HFFc6 (cell line): ENCODE measurements around the gene RBM8A. TPM values are rescaled to one million over a fixed set of nuclear protein-coding genes. Genes with fewer than 3 reads are reported as not detected.
A peak's percentile ranks its signal among the peaks of the same experiment; 100 is the strongest.

Source experiments
- DNase-seq: peaks from one replicate; pipeline ENCODE4 v3.0.0-alpha.2; 2018
- H3K27ac Mint-ChIP-seq: 2 replicates; pipeline ENCODE4 v1.8.0; 2020; ENCODE audit warnings: mild to moderate bottlenecking, mixed read lengths
- H3K27me3 Mint-ChIP-seq: 2 replicates; pipeline ENCODE4 v1.8.0; 2021; ENCODE audit warnings: mild to moderate bottlenecking, moderate library complexity, mixed read lengths; ENCODE audit not compliant: insufficient read depth
- H3K36me3 Mint-ChIP-seq: 2 replicates; pipeline ENCODE4 v1.8.0; 2021; ENCODE audit warnings: low read depth, mixed read lengths
- H3K4me1 Mint-ChIP-seq: 2 replicates; pipeline ENCODE4 v1.8.0; 2020; ENCODE audit warnings: low read depth, mixed read lengths
- H3K4me3 Mint-ChIP-seq: 2 replicates; pipeline ENCODE4 v1.8.0; 2020; ENCODE audit warnings: mild to moderate bottlenecking, moderate library complexity, mixed read lengths
- H3K9me3 Mint-ChIP-seq: 2 replicates; pipeline ENCODE4 v1.8.0; 2020; ENCODE audit warnings: mild to moderate bottlenecking, mixed read lengths
- CTCF ChIP-seq: fragments of 200-600 bp; sonication (generic); IDR thresholded peaks from 2 replicates; pipeline ENCODE4 v1.5.0; 2021; ENCODE audit warnings: antibody characterized with exemption, mild to moderate bottlenecking
- total RNA-seq, 6 experiments: library from RNA; stranded (reverse); fragmentation: NEBNext Ultra II Directional; extraction: Animal tissue kit (Norgen Biotek cat#: 25700); gene quantifications; 2 replicates in 1 of 6; 3 replicates in 5 of 6; pipeline ENCODE4 v1.2.3, GENCODE V29; 2021

Gene RBM8A
- total RNA-seq, 6 experiments from 2014 or later, result 135 to 166 (median 157) TPM

GRCh38 chr1:145959333-145959732 is 32.0 kb upstream of the RBM8A start:
- H3K9me3 Mint-ChIP-seq, result no peaks in the 10 kb centered on the region
- H3K36me3 Mint-ChIP-seq, result no peaks in the 10 kb centered on the region
- H3K4me1 Mint-ChIP-seq, result peaks cover 76% of the 10 kb centered on the region
- H3K27ac Mint-ChIP-seq, result peak overlapping the region; percentile 14
- H3K27me3 Mint-ChIP-seq, result peaks cover 3% of the 10 kb centered on the region
- peak overlapping the region; percentile 92; the same call in 1 of the 2 replicates for H3K4me3 Mint-ChIP-seq
- no peak for DNase-seq
- TF ChIP-seq CTCF, result no peak

GRCh38 chr1:145958734-145959133 is 31.4 kb upstream of the RBM8A start:
- Mint-ChIP-seq H3K9me3 (no peaks in the 10 kb centered on the region), H3K36me3 (no peaks in the 10 kb centered on the region), H3K4me3 (peak overlapping the region; percentile 90), H3K27me3 (peaks cover under 1% of the 10 kb centered on the region; the same call in 1 of the 2 replicates), H3K4me1 (peaks cover 76% of the 10 kb centered on the region), H3K27ac (peak overlapping the region; percentile 0; the same call in 1 of the 2 replicates)
- no peak for DNase-seq
- TF ChIP-seq CTCF, result no peak

- peaks cover 71% of the 10 kb centered on the region for H3K4me1 Mint-ChIP-seq
- 0 out of 2 replicates have a peak, but pooled peaks cover 7% of the 10 kb centered on the region for H3K36me3 Mint-ChIP-seq
- H3K9me3 Mint-ChIP-seq, result no peaks in the 10 kb centered on the region
- DNase-seq, result peak; percentile 97
- TF ChIP-seq CTCF, result no peak
- H3K4me3 Mint-ChIP-seq, result peak within 1 kb of the TSS; percentile 90
- no peaks in the 10 kb centered on the region for H3K27me3 Mint-ChIP-seq
- peak within 1 kb of the TSS; percentile 81 for H3K27ac Mint-ChIP-seq
These were observed 30.4 kb upstream of the RBM8A start, which contains the start of gene LIX1L for GRCh38 chr1:145957443-145958319. Gene LIX1L (minus strand): TSS chr1:145958017. CDS start chr1:145957927, 90 bp downstream.

- Mint-ChIP-seq H3K9me3 (no peaks in the 10 kb centered on the region), H3K27ac (peak overlapping the region; percentile 81), H3K4me3 (peak overlapping the region; percentile 90), H3K27me3 (no peaks in the 10 kb centered on the region), H3K4me1 (peaks cover 74% of the 10 kb centered on the region), H3K36me3 (peaks cover 12% of the 10 kb centered on the region)
- DNase-seq, result no peak
- TF ChIP-seq CTCF, result no peak
These were observed 29.6 kb upstream of the RBM8A start for GRCh38 chr1:145956781-145957442.

GRCh38 chr1:145956361-145956760 is 29.1 kb upstream of the RBM8A start:
- DNase-seq, result no peak
- Mint-ChIP-seq H3K9me3 (no peaks in the 10 kb centered on the region), H3K4me1 (peaks cover 79% of the 10 kb centered on the region), H3K4me3 (peak overlapping the region; percentile 90), H3K36me3 (peaks cover 17% of the 10 kb centered on the region), H3K27ac (peak overlapping the region; percentile 81), H3K27me3 (no peaks in the 10 kb centered on the region)
- TF ChIP-seq CTCF, result no peak
